Globus pallidus (tissue), 1 donor: ENCODE results near the gene OR8B3.

Experiments
- DNase-seq: peaks from one replicate; pipeline ENCODE4 v3.0.0-alpha.2; 2015; ENCODE audit warnings: low spot score

OR8B3 gene

DNA sequence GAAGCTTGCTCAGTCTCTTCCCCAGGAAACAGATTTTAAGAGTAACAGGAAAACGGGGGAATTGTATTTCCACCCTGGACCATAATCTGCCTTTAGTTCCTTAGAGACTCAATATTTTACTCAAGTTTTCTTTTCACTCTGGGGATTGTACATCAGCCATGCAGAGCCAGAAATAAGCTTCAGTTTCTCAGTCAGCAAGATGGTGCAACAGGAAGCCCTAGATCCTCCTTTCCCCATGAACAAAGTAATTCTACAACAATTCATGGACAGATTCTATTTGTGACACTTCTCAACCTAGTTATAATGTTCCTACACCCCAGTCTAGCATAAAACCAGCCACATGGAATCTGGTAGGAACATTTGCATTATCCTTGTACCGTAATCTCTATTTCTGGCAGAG is 39.3 kb downstream of the OR8B3 start:
- DNase-seq = no peak

DNA sequence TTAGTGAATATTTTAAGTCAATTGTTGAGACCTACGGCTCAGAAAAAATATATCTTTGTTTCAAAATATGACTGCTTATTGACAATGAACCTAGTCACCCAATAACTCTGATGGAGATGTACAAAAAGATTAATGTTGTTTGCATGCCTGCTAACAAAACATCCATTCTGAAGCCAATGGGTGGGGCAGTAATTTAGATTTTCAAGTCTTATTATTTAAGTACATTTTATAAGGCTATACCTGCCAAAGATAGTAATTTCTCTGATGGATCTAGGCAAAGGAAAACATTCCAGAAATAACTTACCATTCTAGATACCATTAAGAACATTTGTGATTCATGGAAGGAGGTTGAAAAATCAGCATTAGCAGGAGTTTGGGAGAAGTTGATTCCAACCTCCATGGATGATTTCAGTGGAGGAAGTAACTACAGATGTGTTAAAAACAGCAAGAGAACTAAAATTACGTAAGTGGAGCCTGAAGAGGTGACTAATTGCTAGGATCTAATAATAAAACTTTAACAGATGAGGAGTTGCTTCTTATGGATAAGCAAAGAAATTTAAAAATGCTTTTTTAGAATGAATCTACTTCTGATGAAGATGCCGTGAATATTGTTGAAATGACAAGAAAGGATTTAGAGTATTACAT is 52.4 kb downstream of the OR8B3 start:
- no peak for DNase-seq
